OCI-LY3 (cell line): ENCODE data around the gene ADD2.

ENCODE experiments used
- CTCF ChIP-seq: fragments of 200-600, 300-600 bp; sonication (generic); IDR thresholded peaks from 2 replicates; pipeline ENCODE4 v1.5.1; 2014; ENCODE audit warnings: antibody characterized with exemption, low read length, low read depth
- EZH2phosphoT487 ChIP-seq: fragments of 200-600 bp; shearing (Covaris generic); IDR thresholded peaks from 2 replicates; pipeline ENCODE4 v1.6.1; 2018; ENCODE audit warnings: antibody characterized with exemption, mixed run types, low read depth

- TF ChIP-seq CTCF (no peak), EZH2phosphoT487 (no peak)
Observed at GRCh38 chr2:70767079-70767698, 811 bp downstream of the ADD2 start.
